H1 (cell line): ENCODE measurements around the gene HSPD1. TPM values are rescaled to one million over a fixed set of nuclear protein-coding genes. Genes with fewer than 3 reads are reported as not detected.
A peak's percentile ranks its signal among the peaks of the same experiment; 100 is the strongest.

Experiments used
- CTCF ChIA-PET: fragments of 300-600 bp; sonication (Branson Sonifier 250); formaldehyde crosslinking; loops from one replicate; lab custom pipeline; 2021; ENCODE audit not compliant: partially characterized antibody; lab: Charles Lee
- POLR2A ChIA-PET: fragments of 300-600 bp; sonication (Branson Sonifier 250); formaldehyde crosslinking; loops from one replicate; lab custom pipeline; 2021; ENCODE audit warnings: inconsistent platforms; ENCODE audit not compliant: partially characterized antibody; lab: Charles Lee
- DNase-seq, 2 experiments: peaks; one replicate each; pipeline versions ENCODE4 v3.0.0 to v3.0.0-alpha.2; 2010 to 2022; ENCODE audit warnings: low spot score in 2 of 2, low read depth in 1 of 2, mixed read lengths in 1 of 2
- FAIRE-seq: peaks from 2 replicates; lab custom pipeline; 2011; peaks lifted over from hg19 to GRCh38; lab: Jason Lieb, UNC
- H2AFZ ChIP-seq: 2 replicates; pipeline ENCODE4 v1.8.1; 2012; ENCODE audit warnings: low read length, inconsistent platforms
- H2AK5ac ChIP-seq: 2 replicates; pipeline ENCODE4 v1.6.1; 2013; ENCODE audit warnings: low read depth, low read length
- H2BK120ac ChIP-seq: replicated peaks from 2 replicates; pipeline ENCODE3; 2013; ENCODE audit warnings: low read depth, low read length, inconsistent platforms
- H2BK12ac ChIP-seq: 2 replicates; pipeline ENCODE4 v1.6.1; 2013; ENCODE audit warnings: low read depth, low read length
- H2BK15ac ChIP-seq: 2 replicates; pipeline ENCODE4 v1.6.1; 2013; ENCODE audit warnings: low read length
- H2BK20ac ChIP-seq: 2 replicates; pipeline ENCODE4 v1.6.1; 2013; ENCODE audit warnings: low read length
- H2BK5ac ChIP-seq: 2 replicates; pipeline ENCODE4 v1.6.1; 2013; ENCODE audit warnings: low read depth, low read length
- H3K14ac ChIP-seq: 2 replicates; pipeline ENCODE4 v1.6.1; 2013; ENCODE audit warnings: inconsistent platforms; ENCODE audit not compliant: insufficient read length
- H3K18ac ChIP-seq: 2 replicates; pipeline ENCODE4 v1.6.1; 2013; ENCODE audit warnings: low read length; ENCODE audit errors: extremely low read depth
- H3K23ac ChIP-seq: 2 replicates; pipeline ENCODE4 v1.6.1; 2013; ENCODE audit warnings: inconsistent platforms; ENCODE audit not compliant: insufficient read length
- H3K23me2 ChIP-seq: 2 replicates; pipeline ENCODE4 v1.6.1; 2013; ENCODE audit warnings: low read depth, low read length
- H3K27ac ChIP-seq: 2 replicates; pipeline ENCODE4 v1.6.1; 2011; ENCODE audit warnings: low read depth, low read length, inconsistent platforms
- H3K27me3 ChIP-seq, 4 experiments: replicated peaks in 1 of 4; 1 replicate in 1 of 4; 2 replicates in 3 of 4; pipeline versions ENCODE4 v1.6.1 to v1.8.1; 2011 to 2013; ENCODE audit warnings: low read length in 3 of 4, mild to moderate bottlenecking in 3 of 4, inconsistent platforms in 2 of 4, mixed read lengths in 2 of 4, moderate library complexity in 1 of 4; ENCODE audit not compliant: control insufficient read depth in 3 of 4, insufficient read depth in 3 of 4; ENCODE audit errors: extremely low read depth in 1 of 4
- H3K36me3 ChIP-seq, 4 experiments: 2 replicates each; pipeline versions ENCODE4 v1.6.1 to v1.8.1; 2011 to 2013; ENCODE audit warnings: mild to moderate bottlenecking in 4 of 4, low read length in 3 of 4, moderate library complexity in 2 of 4, control low read depth in 1 of 4, inconsistent platforms in 1 of 4; ENCODE audit not compliant: insufficient read depth in 4 of 4, control insufficient read depth in 2 of 4
- H3K4ac ChIP-seq: replicated peaks from 2 replicates; pipeline ENCODE3; 2013; ENCODE audit warnings: low read length, low read depth, mixed read lengths, inconsistent platforms; ENCODE audit not compliant: insufficient read length
- H3K4me1 ChIP-seq, 4 experiments: replicated peaks in 1 of 4; 1 replicate in 1 of 4; 2 replicates in 3 of 4; pipeline versions ENCODE4 v1.6.1 to v1.8.1; 2011 to 2013; ENCODE audit warnings: low read length in 3 of 4, inconsistent platforms in 2 of 4, mixed read lengths in 1 of 4; ENCODE audit not compliant: insufficient read depth in 4 of 4, control insufficient read depth in 3 of 4
- H3K4me2 ChIP-seq, 2 experiments: 2 replicates each; pipeline versions ENCODE4 v1.6.1 to v1.8.1; 2011 to 2013; ENCODE audit warnings: low read depth in 2 of 2, low read length in 2 of 2, control low read depth in 1 of 2, inconsistent platforms in 1 of 2, mild to moderate bottlenecking in 1 of 2; ENCODE audit not compliant: insufficient read depth in 1 of 2
- H3K4me3 ChIP-seq, 4 experiments: fragments of 200-600, 300-600 bp in 1 of 4; sonication (generic), shearing (Covaris generic), sonication (Bioruptor Twin) in 1 of 4; 2 replicates each; pipeline versions ENCODE4 v1.5.1 to v1.8.1; 2011 to 2016; ENCODE audit warnings: low read length in 4 of 4, low read depth in 3 of 4, control low read depth in 2 of 4, inconsistent platforms in 2 of 4, mild to moderate bottlenecking in 2 of 4, mixed read lengths in 1 of 4, moderate library complexity in 1 of 4; ENCODE audit not compliant: insufficient read depth in 2 of 4; ENCODE audit errors: extremely low read depth in 1 of 4
- H3K56ac ChIP-seq: replicated peaks from 2 replicates; pipeline ENCODE3; 2013; ENCODE audit warnings: low read depth, mild to moderate bottlenecking, mixed read lengths, low read length, inconsistent platforms; ENCODE audit not compliant: insufficient read length
- H3K79me1 ChIP-seq: 2 replicates; pipeline ENCODE4 v1.6.1; 2013; ENCODE audit warnings: low read depth, low read length, control low read depth
- H3K79me2 ChIP-seq, 2 experiments: 2 replicates each; pipeline versions ENCODE4 v1.6.1 to v1.8.1; 2012 to 2013; ENCODE audit warnings: low read length in 2 of 2, mild to moderate bottlenecking in 2 of 2, inconsistent platforms in 1 of 2; ENCODE audit not compliant: insufficient read depth in 2 of 2, control insufficient read depth in 1 of 2
- H3K9ac ChIP-seq, 4 experiments: replicated peaks in 1 of 4; 1 replicate in 1 of 4; 2 replicates in 3 of 4; pipeline versions ENCODE4 v1.6.1 to v1.8.1; 2011 to 2013; ENCODE audit warnings: low read depth in 3 of 4, low read length in 3 of 4, control low read depth in 2 of 4, mild to moderate bottlenecking in 2 of 4, moderate library complexity in 2 of 4, inconsistent platforms in 1 of 4; ENCODE audit errors: extremely low read depth in 1 of 4
- H3K9me3 ChIP-seq, 2 experiments: 2 replicates each; pipeline versions ENCODE4 v1.6.1 to v1.8.1; 2012 to 2013; ENCODE audit warnings: mild to moderate bottlenecking in 2 of 2, moderate library complexity in 2 of 2, control low read depth in 1 of 2, inconsistent platforms in 1 of 2, low read depth in 1 of 2, low read length in 1 of 2, mixed read lengths in 1 of 2; ENCODE audit not compliant: insufficient read depth in 2 of 2
- H4K20me1 ChIP-seq, 2 experiments: replicated peaks in 1 of 2; 2 replicates each; pipeline versions ENCODE3 to v1.8.1; 2011 to 2013; ENCODE audit warnings: inconsistent platforms in 2 of 2, low read length in 2 of 2, mild to moderate bottlenecking in 1 of 2; ENCODE audit not compliant: insufficient read depth in 2 of 2, control insufficient read depth in 1 of 2
- H4K5ac ChIP-seq: 2 replicates; pipeline ENCODE4 v1.6.1; 2013; ENCODE audit warnings: low read length, low read depth, mixed read lengths, inconsistent platforms; ENCODE audit not compliant: insufficient read length
- H4K8ac ChIP-seq: 2 replicates; pipeline ENCODE4 v1.8.0; 2013; ENCODE audit warnings: mild to moderate bottlenecking, moderate library complexity, low read length, inconsistent platforms; ENCODE audit not compliant: insufficient read depth; ENCODE audit errors: extremely low read depth
- H4K91ac ChIP-seq: replicated peaks from 2 replicates; pipeline ENCODE3; 2013; ENCODE audit warnings: low read length, mixed read lengths, inconsistent platforms; ENCODE audit not compliant: insufficient read length
- WGBS, 2 experiments: shearing (Covaris generic) in 1 of 2; methylation state at CpG; one replicate each; pipeline versions ENCODE4 v1.1.6 to v1.1.7; 2013 to 2015; ENCODE audit warnings: low lambda C conversion rate in 2 of 2, mixed read lengths in 2 of 2, inconsistent platforms in 1 of 2, low coverage in 1 of 2, missing lambda C conversion rate in 1 of 2; ENCODE audit not compliant: insufficient replicate concordance in 2 of 2, insufficient coverage in 1 of 2, insufficient read length in 1 of 2; ENCODE audit errors: extremely low coverage in 1 of 2, missing lambda C conversion rate in 1 of 2; 5-methylcytosine and 5-hydroxymethylcytosine counted together
- polyA plus RNA-seq, 7 experiments: library from polyadenylated mRNA; depleted of rRNA in 3 of 7; stranded (reverse) in 5 of 7; unstranded in 2 of 7; fragments of >200 nt in 5 of 7; fragments of 200-250 nt in 2 of 7; gene quantifications; 1 replicate in 5 of 7; 2 replicates in 1 of 7; 4 replicates in 1 of 7; pipeline versions ENCODE4 v1.2.1 to v1.2.3, GENCODE V29; 2011 to 2013; ENCODE audit warnings: missing spikeins in 2 of 7, mixed read lengths in 2 of 7
- total RNA-seq: library from RNA; stranded (reverse); fragmentation: NEBNext Ultra II Directional; extraction: Animal tissue kit (Norgen Biotek cat#: 25700); gene quantifications from 2 replicates; pipeline ENCODE4 v1.2.1, GENCODE V29; 2021

The HSPD1 gene
- total and polyA plus RNA-seq, 2 of the 8 experiments (the other 6 are each of a cell fraction or from before 2014, with no cell fraction given), result 221 to 1,108 TPM

DNA sequence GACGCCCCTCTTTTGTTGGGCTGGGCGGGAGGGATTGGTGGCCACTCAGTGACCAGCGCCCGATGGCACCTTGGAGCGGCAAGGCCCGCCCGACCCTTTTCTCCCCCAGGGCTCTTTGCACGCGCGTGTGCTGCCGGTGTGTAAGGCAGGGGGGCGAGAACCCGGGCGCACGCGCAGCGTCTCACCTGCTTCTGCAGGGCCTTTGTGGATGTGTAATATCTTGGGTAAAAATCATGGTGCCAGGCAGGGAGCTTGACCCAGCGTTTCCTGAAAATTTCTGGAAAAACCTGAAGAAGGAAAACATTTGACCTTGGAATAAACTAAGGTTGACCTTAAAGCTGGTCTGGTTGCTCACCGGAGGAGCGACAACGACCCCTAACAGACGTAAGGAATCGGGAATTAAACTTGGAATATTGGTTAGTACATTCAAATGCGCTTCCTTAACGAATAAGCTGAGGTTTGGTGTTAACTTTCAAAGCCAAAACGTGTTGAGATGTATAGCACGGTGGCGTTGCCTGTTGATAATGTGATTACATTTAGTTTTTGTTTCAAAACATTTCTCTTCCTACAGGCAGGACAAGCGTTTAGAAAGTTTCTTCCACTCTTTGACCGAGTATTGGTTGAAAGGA lies 977 bp upstream of the HSPD1 start:
- H4K20me1 ChIP-seq, result peaks cover 11 to 20% of the 10 kb centered on the region in 2 experiments
- H3K18ac ChIP-seq, result peak overlapping the region; percentile 86
- no peak for DNase-seq
- H2BK5ac ChIP-seq, result peak overlapping the region; percentile 93
- H3K4me1 ChIP-seq, result peaks cover 2 to 7% (median 4%) of the 10 kb centered on the region in 4 experiments; a peak in 5 of 7 replicates
- H3K4me2 ChIP-seq, result peak overlapping the region; percentile 61 to 66
- H3K4me3 ChIP-seq, result peak overlapping the region; percentile 85 to 94 (median 90)
- no peak overlapping the region for H2AFZ ChIP-seq
- no peaks in the 10 kb centered on the region for H3K27me3 ChIP-seq
- H2AK5ac ChIP-seq, result 0 out of 2 replicates have a peak overlapping the region, but pooled peaks have one; percentile 67
- no peak for FAIRE-seq
- no peak overlapping the region for H3K14ac ChIP-seq
- ChIA-PET POLR2A (interaction anchor here (0.6 to 15.2 kb wide), 25 partner anchors 7 to 286 kb away, joined by 3 to 270 read pairs (median 8); partner anchors contain the start of genes COQ10B, MARS2, MOB4 and RFTN2), CTCF (interaction anchor here (1.1 to 1.6 kb wide), 5 partner anchors 9 to 115 kb away, joined by 3 to 5 read pairs (median 4); no protein-coding TSS in a partner anchor)
- WGBS, 2 experiments, result 4% methylated on average over 24 of the region's 30 CpGs; no CpG with 5 or more reads in 1 of the 2 experiments
- H3K23ac ChIP-seq, result no peak overlapping the region
- H3K9ac ChIP-seq, result peak overlapping the region; percentile 80 to 99 (median 87)
- peak overlapping the region; percentile 92 for H3K27ac ChIP-seq
- H3K79me1 ChIP-seq, result no peaks in the 10 kb centered on the region
- peak overlapping the region; percentile 75 for H4K5ac ChIP-seq
- H3K79me2 ChIP-seq, result peaks cover 47 to 82% of the 10 kb centered on the region in 2 experiments
- peaks cover 15 to 72% (median 38%) of the 10 kb centered on the region in 4 experiments for H3K36me3 ChIP-seq
- H3K9me3 ChIP-seq, result no peaks in the 10 kb centered on the region
- H2BK120ac ChIP-seq, result no peak overlapping the region
- H4K8ac ChIP-seq, result peak overlapping the region; percentile 94; the same call in 1 of the 2 replicates
- H3K4ac ChIP-seq, result peak overlapping the region; percentile 94
- H2BK12ac ChIP-seq, result no peak overlapping the region; the same call in 1 of the 2 replicates
- peak overlapping the region; percentile 60 for H3K56ac ChIP-seq
- H2BK20ac ChIP-seq, result no peak overlapping the region
- no peak overlapping the region for H2BK15ac ChIP-seq
- H4K91ac ChIP-seq, result peak overlapping the region; percentile 66
- peaks cover 4% of the 10 kb centered on the region; the same call in 1 of the 2 replicates for H3K23me2 ChIP-seq
